Esophagus squamous epithelium (tissue), 4 donors: ENCODE results near the gene PTPRN2.

Experiments used
- POLR2A ChIP-seq, 4 donors: fragments of 450-650 bp; IDR thresholded peaks; one replicate each; pipeline ENCODE4 v1.6.1; 2017; ENCODE audit warnings: antibody characterized with exemption in 4 of 4, mild to moderate bottlenecking in 4 of 4, moderate library complexity in 3 of 4
- TF ChIP-seq, protein P1 (sequence below), 6 experiments: fragments of 450-650 bp in 4 of 6; fragments of 200-600 bp in 2 of 6; sonication (generic) in 2 of 6; IDR thresholded peaks; one replicate each; pipeline ENCODE4 v1.5.1; 2016 to 2019; ENCODE audit warnings: antibody characterized with exemption in 6 of 6, mild to moderate bottlenecking in 4 of 6, moderate library complexity in 4 of 6

DNA sequence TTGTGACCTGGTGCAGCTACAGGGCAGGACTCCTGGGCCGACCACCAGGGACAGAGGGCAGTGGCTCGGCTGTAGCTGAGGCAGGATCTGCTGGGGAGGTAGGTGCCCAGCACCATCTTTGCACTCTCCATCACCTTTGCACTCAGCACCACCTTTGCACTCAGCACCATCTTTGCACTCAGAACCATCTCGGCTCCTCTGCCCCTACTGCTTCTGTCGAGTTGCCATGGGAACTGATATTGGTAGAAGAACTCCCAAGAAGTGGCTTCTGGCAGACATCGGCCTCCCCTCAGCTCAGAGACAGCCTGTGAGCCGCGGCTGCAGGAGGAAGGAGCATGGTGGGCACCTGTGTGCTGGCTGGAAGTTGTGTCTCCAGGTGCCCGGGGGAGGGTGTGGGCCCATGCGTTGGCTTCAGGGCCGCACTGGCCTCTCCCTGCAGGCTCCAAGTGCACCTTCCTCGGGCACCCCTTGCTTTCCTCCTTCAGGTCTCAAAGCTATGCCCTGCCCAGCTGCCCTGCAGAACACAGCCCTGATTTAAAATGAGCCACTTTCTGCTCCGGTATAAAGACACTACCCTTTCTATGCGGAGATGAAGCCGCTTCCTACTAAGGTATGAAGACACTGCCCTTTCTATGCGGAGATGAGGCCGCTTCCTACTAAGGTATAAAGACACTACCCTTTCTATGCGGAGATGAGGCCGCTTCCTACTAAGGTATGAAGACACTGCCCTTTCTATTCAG, 514.5 kb downstream of the PTPRN2 start:
- TF ChIP-seq, protein P1, sequence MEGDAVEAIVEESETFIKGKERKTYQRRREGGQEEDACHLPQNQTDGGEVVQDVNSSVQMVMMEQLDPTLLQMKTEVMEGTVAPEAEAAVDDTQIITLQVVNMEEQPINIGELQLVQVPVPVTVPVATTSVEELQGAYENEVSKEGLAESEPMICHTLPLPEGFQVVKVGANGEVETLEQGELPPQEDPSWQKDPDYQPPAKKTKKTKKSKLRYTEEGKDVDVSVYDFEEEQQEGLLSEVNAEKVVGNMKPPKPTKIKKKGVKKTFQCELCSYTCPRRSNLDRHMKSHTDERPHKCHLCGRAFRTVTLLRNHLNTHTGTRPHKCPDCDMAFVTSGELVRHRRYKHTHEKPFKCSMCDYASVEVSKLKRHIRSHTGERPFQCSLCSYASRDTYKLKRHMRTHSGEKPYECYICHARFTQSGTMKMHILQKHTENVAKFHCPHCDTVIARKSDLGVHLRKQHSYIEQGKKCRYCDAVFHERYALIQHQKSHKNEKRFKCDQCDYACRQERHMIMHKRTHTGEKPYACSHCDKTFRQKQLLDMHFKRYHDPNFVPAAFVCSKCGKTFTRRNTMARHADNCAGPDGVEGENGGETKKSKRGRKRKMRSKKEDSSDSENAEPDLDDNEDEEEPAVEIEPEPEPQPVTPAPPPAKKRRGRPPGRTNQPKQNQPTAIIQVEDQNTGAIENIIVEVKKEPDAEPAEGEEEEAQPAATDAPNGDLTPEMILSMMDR (IDR thresholded peaks at IDR 0.05): no peak
- no peak for TF ChIP-seq POLR2A (IDR thresholded peaks at IDR 0.05)
